Neutrophil (primary cell): ENCODE data around the gene HK1.

Experiments used
- H3K27ac ChIP-seq: fragments of 200-600 bp; sonication (generic); 2 replicates; pipeline ENCODE4 v1.5.1; 2016; ENCODE audit warnings: mild to moderate bottlenecking, moderate library complexity
- H3K27me3 ChIP-seq: fragments of 200-600 bp; sonication (generic); 2 replicates; pipeline ENCODE4 v1.6.0; 2016; ENCODE audit warnings: mild to moderate bottlenecking
- H3K36me3 ChIP-seq: fragments of 200-600 bp; sonication (generic); 2 replicates; pipeline ENCODE4 v1.5.1; 2017
- H3K4me1 ChIP-seq, 2 experiments: fragments of 200-600 bp in 1 of 2; sonication (generic) in 1 of 2; 1 replicate in 1 of 2; 2 replicates in 1 of 2; pipeline versions ENCODE4 v1.5.1 to v1.6.1; 2013 to 2016; ENCODE audit warnings: low read depth in 1 of 2, low read length in 1 of 2, mild to moderate bottlenecking in 1 of 2, moderate library complexity in 1 of 2; ENCODE audit not compliant: control insufficient read depth in 1 of 2, insufficient read depth in 1 of 2
- H3K4me3 ChIP-seq, 2 experiments: fragments of 200-600 bp in 1 of 2; sonication (generic) in 1 of 2; 1 replicate in 1 of 2; 2 replicates in 1 of 2; pipeline ENCODE4 v1.5.1; 2013 to 2016; ENCODE audit warnings: low read depth in 1 of 2, low read length in 1 of 2, mild to moderate bottlenecking in 1 of 2, moderate library complexity in 1 of 2
- H3K9me3 ChIP-seq: fragments of 200-600 bp; sonication (generic); 2 replicates; pipeline ENCODE4 v1.5.1; 2016
- TF ChIP-seq, protein P1 (sequence below): fragments of 200-600 bp; sonication (generic); IDR thresholded peaks from 2 replicates; pipeline ENCODE4 v1.5.1; 2016; ENCODE audit warnings: antibody characterized with exemption

HK1 gene

GRCh38 chr10:69415049-69415448, 136.8 kb downstream of the HK1 start:
- no peaks in the 10 kb centered on the region for H3K36me3 ChIP-seq
- H3K27me3 ChIP-seq: peaks cover 15% of the 10 kb centered on the region
- H3K4me3 ChIP-seq: no peak overlapping the region
- no peak overlapping the region for H3K27ac ChIP-seq
- TF ChIP-seq, protein P1, sequence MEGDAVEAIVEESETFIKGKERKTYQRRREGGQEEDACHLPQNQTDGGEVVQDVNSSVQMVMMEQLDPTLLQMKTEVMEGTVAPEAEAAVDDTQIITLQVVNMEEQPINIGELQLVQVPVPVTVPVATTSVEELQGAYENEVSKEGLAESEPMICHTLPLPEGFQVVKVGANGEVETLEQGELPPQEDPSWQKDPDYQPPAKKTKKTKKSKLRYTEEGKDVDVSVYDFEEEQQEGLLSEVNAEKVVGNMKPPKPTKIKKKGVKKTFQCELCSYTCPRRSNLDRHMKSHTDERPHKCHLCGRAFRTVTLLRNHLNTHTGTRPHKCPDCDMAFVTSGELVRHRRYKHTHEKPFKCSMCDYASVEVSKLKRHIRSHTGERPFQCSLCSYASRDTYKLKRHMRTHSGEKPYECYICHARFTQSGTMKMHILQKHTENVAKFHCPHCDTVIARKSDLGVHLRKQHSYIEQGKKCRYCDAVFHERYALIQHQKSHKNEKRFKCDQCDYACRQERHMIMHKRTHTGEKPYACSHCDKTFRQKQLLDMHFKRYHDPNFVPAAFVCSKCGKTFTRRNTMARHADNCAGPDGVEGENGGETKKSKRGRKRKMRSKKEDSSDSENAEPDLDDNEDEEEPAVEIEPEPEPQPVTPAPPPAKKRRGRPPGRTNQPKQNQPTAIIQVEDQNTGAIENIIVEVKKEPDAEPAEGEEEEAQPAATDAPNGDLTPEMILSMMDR: no peak
- H3K4me1 ChIP-seq: peaks cover 10 to 26% of the 10 kb centered on the region in 2 experiments
- H3K9me3 ChIP-seq: no peaks in the 10 kb centered on the region

DNA sequence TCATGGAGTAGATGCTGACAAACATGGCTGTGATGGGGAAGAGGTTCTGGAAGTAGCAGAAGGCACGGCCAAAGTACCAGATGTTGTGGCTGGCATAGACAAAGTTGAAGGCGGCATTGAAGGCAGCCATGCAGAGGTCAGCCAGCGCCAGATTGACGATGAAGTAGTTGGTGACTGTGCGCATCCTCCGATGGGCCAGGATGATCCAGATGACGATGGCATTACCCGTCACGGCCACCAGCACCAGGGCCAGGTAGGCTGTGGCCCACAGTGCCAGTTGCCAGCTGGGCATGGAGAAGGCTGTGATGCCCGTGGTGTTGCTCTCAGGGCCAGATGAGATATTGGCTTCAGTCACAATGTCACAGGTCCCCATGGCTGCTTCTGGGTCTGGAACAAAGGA, 137.7 kb downstream of the HK1 start:
- TF ChIP-seq, protein P1: no peak
- no peak overlapping the region for H3K27ac ChIP-seq
- no peak overlapping the region for H3K4me3 ChIP-seq
- H3K36me3 ChIP-seq: no peaks in the 10 kb centered on the region
- no peaks in the 10 kb centered on the region for H3K9me3 ChIP-seq
- peaks cover 15% of the 10 kb centered on the region for H3K27me3 ChIP-seq
- H3K4me1 ChIP-seq: peaks cover 6 to 17% of the 10 kb centered on the region in 2 experiments

DNA sequence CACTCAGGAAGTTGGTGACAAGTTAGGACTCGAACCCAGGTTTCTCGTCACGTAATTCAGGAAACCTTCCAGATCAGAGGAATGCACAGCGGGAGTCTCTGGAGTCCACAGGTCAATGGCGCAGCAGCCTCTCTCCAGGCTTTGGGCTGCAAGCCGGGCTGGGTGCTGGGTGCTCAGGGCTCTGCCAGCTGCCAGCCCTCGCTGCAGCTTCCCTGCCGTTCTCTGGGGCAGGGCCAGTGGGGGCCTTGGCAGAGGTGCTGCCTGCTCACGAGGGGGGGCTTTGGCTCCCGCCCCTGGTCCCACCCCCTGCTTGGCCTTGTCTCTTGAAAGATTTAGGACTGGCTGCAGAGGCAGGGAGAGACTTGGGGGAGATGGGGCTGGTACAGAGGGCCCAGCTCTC, 138.4 kb downstream of the HK1 start, which contains the start of gene TACR2:
Gene TACR2, minus strand, starts transcription at position 224 of the 400 bp plus-strand sequence. CDS start 595 bp downstream, outside the sequence.
- Histone ChIP-seq H3K4me3 (no peak within 1 kb of the TSS), H3K4me1 (peaks cover 0 to 11% of the 10 kb centered on the region in 2 experiments), H3K9me3 (no peaks in the 10 kb centered on the region), H3K27ac (no peak within 1 kb of the TSS), H3K27me3 (peaks cover 15% of the 10 kb centered on the region), H3K36me3 (no peaks in the 10 kb centered on the region)
- TF ChIP-seq, protein P1: no peak

DNA sequence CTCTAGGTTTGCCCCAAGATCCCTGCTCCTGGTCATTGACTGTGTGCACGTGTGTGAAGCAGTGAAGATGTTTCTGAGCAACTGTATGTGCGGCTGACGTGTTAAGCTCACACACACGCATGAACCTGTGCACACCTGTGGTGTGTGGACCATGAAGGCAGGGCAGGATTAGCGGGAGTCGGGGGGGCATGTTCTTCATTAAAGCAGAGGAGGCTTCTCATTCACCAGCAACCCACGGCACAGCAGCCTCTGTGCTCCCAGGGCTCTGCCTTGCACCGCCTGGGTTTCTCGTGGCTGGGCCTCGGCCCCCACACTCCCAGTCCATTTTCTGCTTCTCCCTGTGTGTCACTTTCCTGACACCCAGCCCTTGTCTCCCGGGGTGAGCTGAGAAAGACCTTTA, 139.2 kb downstream of the HK1 start:
- TF ChIP-seq, protein P1: no peak
- Histone ChIP-seq H3K9me3 (no peaks in the 10 kb centered on the region), H3K27ac (no peak overlapping the region), H3K4me1 (peaks cover 0 to 11% of the 10 kb centered on the region in 2 experiments), H3K4me3 (no peak overlapping the region), H3K36me3 (no peaks in the 10 kb centered on the region), H3K27me3 (peaks cover 13% of the 10 kb centered on the region)

DNA sequence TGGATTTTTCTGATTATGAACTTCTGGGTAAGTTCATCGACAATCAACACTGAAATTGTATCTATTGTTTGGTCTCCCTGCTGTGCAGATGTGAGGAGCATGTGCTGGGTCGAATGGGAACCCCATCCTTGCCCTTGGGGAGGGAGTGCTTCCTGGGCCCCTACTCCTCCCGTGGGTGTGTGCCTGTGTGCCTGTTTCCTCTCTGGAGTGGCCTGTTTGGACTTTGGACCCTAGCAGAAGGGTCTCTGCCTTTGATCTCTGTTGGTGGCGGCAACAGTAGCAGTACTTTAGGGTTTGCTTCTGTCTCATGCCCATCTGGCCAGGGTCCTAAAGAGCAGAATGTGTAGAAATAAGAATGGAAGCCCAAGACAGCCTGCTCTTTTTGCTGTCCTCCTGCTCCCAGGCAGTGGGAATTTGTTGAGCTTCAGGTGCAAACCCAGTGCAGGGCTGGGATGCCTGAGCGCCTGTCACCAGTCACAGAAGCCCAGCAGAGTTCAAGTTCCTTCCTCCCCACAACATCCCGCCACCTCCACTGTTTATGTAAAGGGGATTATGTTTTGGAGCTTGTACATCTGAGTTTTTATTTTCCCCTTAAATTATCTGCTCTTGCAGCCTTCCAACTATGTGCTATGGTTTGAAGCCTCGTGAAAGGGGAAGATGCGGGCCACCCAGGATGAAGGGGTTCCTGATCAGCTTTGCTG, 139.9 kb downstream of the HK1 start:
- H3K4me3 ChIP-seq: no peak overlapping the region
- H3K4me1 ChIP-seq: peaks cover 0 to 11% of the 10 kb centered on the region in 2 experiments
- H3K27me3 ChIP-seq: peaks cover 6% of the 10 kb centered on the region
- no peak overlapping the region for H3K27ac ChIP-seq
- TF ChIP-seq, protein P1: no peak
- H3K36me3 ChIP-seq: no peaks in the 10 kb centered on the region
- no peaks in the 10 kb centered on the region for H3K9me3 ChIP-seq
